GM20000 (cell line): ENCODE results near the gene HOXB7.
A peak's percentile ranks its signal among the peaks of the same experiment; 100 is the strongest.

ENCODE experiments used
- DNase-seq: peaks from one replicate; pipeline ENCODE4 v3.0.0; 2012; ENCODE audit warnings: low spot score
- TF ChIP-seq, protein P1 (sequence below): IDR thresholded peaks from 2 replicates; pipeline ENCODE4 v1.5.1; 2012; ENCODE audit warnings: mild to moderate bottlenecking, control low read depth; ENCODE audit errors: extremely low read depth, missing control alignments

HOXB7 gene

DNA sequence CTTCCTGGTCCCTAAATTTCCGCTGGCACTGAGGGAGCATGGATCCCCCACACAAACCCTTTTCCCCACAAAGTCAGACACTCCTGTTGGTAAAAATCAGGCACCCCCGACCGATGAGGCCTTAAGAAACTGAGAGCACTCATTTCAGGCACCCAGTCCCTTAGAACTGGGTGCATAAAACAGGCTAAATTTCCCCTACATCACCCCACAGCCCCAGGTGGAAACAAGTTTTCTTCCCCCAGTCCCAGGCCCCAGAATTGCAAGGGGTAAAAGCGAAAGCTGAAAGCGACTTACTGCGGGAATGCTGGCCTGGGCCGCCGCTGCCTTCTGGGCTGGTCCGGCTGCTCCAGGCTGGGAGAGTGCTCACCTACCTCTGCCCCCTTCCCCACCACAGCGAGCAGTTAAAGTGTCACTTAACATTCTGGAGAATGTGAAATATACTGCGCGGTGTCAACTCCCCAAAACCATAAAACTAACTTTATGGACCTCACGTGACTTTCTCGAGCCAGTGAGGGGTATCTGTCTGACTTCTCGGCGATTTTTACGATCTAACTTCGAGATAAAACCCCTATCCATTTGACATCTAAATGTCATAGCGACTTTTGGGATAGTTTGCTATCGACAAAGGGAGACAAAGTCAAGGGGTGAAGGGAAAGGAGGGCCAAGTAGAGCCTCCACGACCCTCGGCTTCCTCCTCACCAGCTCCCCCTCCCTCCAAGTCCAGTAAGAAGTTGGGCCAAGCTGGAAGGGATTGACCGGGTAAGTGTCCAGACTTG, 20.8 kb downstream of the HOXB7 start, which contains the start of gene HOXB3:
Gene HOXB3 (minus strand): TSS at position 411 of the 776 bp plus-strand sequence. CDS start 37,767 bp downstream, outside the sequence.
- DNase-seq = no peak
- TF ChIP-seq, protein P1, sequence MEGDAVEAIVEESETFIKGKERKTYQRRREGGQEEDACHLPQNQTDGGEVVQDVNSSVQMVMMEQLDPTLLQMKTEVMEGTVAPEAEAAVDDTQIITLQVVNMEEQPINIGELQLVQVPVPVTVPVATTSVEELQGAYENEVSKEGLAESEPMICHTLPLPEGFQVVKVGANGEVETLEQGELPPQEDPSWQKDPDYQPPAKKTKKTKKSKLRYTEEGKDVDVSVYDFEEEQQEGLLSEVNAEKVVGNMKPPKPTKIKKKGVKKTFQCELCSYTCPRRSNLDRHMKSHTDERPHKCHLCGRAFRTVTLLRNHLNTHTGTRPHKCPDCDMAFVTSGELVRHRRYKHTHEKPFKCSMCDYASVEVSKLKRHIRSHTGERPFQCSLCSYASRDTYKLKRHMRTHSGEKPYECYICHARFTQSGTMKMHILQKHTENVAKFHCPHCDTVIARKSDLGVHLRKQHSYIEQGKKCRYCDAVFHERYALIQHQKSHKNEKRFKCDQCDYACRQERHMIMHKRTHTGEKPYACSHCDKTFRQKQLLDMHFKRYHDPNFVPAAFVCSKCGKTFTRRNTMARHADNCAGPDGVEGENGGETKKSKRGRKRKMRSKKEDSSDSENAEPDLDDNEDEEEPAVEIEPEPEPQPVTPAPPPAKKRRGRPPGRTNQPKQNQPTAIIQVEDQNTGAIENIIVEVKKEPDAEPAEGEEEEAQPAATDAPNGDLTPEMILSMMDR = no peak

DNA sequence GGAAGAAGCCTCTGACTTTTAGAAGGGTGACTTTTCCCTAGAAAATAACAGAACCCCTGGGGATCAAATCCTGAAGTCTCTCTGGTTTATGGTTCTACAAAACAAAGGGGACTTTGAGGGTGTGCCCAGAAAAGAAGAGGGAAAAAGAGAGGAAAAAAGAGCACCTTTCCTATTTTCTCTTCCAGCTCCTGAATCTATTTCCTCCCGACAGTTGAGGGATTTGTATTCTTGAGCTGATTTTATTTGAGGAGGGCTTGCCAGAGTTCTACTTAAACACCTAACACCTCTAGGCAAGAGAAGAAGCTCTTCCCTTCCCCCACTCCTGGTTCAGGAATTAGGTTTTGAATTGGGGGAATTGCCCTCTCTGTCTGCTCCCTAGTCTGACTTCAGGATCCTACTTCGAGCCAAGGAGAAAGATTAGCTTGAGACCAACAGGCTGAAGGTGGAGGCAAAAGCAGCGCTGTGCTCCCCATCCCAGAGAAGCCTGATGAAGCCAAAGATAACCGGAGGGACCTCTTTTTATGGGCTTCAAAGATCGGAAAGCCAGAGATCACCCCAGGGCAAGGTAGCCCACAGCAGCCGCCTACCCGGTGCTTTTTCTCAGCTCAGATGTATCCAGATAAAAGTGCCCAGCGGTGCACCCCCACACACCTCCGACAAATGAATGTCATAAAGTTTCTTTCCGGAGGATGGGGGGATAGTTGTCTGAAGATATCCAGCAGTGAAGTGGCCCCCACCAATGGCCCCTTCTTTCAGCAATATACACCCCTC, 21.6 kb downstream of the HOXB7 start:
- DNase-seq = no peak
- TF ChIP-seq, protein P1 = no peak

DNA sequence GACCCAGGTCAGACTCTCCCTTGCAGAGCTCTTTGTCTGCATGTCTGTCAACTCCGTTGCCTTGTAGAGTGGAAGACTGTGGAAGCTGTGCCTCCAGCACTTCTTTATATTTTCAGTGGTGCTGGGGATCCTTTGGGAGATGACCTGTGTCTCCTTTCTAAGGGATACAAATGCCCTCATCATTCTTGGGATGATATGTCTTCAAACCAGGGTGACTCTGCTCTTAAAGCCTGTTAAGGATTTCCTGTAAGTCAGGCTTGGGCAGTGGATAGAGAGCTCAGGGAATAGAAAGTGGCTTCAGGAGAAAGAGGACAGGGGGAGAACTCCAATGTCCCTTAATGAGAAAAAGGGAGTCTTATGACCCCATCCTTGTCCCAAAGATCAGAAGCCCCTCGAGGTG, 22.3 kb downstream of the HOXB7 start:
- no peak for DNase-seq
- TF ChIP-seq, protein P1 = no peak

DNA sequence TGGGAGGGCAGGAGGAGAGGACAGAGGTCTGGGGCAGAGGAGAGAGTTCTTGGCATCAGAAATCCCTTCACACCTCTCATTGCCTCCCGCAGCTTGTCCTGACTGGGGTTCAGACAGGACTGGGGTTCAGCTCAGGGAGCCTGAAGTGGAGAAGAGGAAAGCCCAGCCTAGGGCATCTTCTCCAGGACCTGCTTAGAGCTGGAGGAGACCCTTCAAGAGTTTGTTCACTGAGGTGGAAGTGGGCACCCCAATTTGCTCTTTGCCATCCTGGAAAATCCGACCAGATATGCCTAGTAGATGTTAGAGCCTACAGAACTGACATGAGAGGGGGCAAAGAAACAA, 22.8 kb downstream of the HOXB7 start:
- TF ChIP-seq, protein P1 = no peak
- no peak for DNase-seq

DNA sequence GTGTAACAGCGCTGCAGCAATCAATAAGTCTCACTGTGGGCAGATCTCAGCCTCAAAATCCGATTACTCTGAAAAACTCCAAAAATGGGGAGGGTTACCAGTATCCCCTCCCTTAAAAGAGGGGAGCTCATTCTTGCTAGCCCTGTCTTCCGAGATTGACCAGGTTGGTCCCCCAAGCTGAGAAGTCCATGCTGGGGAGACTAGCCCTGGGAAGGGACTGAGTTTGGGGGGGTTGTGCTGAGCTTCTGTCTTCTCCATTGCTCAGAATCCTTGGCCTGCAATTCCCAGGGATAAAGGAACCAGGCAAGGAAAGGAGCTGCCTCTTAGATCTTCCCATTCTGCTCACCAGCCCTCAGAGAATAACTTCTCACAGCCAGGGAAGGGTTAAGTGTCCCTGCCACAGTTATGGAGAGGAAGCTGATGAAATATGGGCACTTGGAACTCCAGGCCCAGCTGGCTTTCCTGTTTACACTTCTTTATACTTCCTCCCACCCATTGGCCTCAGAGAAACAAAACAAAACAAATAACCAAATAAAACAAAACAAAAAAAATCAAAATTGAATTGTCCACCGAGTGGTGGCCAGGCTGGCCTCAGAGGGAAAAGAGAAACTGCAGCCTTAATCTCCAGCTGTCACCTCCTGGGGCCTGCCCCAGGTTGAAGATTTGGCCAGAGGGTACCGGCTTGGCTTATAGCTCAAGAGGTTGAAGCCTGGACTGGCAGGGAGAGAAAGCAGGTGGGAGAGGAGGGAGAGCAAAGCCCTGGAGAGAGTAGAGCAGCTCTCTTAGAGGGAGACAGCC, 23.3 kb downstream of the HOXB7 start:
- DNase-seq = no peak
- TF ChIP-seq, protein P1 = no peak

DNA sequence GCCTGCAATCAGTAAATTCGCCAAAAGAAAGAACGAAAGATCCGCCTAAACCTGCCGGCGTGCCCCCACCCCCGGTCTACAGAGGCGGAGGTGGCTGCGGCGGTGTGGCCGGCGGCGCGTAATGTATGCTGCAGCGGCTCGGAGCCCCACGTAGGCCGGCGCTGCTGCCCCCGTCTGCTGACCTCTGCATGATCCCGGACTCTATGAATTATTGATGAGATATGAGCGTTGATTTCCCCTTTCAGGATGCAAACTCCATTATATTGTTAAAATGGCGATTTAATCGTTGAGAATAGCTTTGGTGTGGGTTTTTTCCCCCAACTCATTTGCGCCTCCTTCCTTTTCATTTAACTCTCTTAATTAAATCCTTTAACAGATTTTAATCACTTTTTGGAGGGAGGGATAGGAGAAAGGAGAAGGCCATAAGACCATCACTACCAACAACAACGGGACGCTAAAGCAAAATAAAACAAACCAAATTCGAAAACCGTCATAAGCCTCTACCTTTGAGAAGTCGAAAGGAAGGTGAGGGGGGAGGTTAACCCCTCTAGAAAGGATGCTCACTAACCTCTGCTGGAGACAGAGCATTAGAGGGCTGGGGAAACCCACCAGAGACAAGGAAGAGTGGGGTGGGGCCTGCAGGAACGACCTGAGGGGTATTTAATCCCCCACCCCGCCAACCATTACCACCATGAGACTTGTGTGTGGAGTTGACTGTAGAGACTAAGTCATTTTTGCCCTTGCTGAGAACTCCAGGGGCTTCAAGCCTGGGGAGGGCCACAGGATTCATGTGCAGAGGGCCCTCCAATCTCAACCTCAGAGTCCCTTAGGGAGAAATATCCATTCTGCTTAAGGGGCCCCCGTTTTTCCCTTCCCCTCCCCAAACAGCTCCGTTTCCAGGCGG, 24.2 kb downstream of the HOXB7 start:
- TF ChIP-seq, protein P1 = no peak
- peak; percentile 77 for DNase-seq
